BLaER1 (cell line): Measurements from ENCODE around the gene ZNF485.

Source experiments
- H3K27ac ChIP-seq: shearing (Covaris generic); formaldehyde crosslinking; 2 replicates; pipeline ENCODE4 v1.8.1; 2022
- H3K27me3 ChIP-seq: shearing (Covaris generic); formaldehyde crosslinking; 2 replicates; pipeline ENCODE4 v1.8.1; 2022
- H3K36me3 ChIP-seq: shearing (Covaris generic); formaldehyde crosslinking; 2 replicates; pipeline ENCODE4 v1.8.1; 2022
- H3K4me1 ChIP-seq: shearing (Covaris generic); formaldehyde crosslinking; 2 replicates; pipeline ENCODE4 v1.8.1; 2022
- H3K4me2 ChIP-seq: shearing (Covaris generic); formaldehyde crosslinking; 2 replicates; pipeline ENCODE4 v1.8.1; 2022
- H3K4me3 ChIP-seq: shearing (Covaris generic); formaldehyde crosslinking; 2 replicates; pipeline ENCODE4 v1.8.1; 2022
- H3K9ac ChIP-seq: shearing (Covaris generic); formaldehyde crosslinking; 2 replicates; pipeline ENCODE4 v1.8.1; 2022
- H3K9me3 ChIP-seq: shearing (Covaris generic); formaldehyde crosslinking; 2 replicates; pipeline ENCODE4 v1.8.1; 2022
- H4K20me1 ChIP-seq: shearing (Covaris generic); formaldehyde crosslinking; 2 replicates; pipeline ENCODE4 v1.8.1; 2022
- Cebpa-rat ChIP-seq: shearing (Covaris generic); IDR thresholded peaks from 2 replicates; pipeline ENCODE4 v1.8.1; 2022

The ZNF485 gene

DNA sequence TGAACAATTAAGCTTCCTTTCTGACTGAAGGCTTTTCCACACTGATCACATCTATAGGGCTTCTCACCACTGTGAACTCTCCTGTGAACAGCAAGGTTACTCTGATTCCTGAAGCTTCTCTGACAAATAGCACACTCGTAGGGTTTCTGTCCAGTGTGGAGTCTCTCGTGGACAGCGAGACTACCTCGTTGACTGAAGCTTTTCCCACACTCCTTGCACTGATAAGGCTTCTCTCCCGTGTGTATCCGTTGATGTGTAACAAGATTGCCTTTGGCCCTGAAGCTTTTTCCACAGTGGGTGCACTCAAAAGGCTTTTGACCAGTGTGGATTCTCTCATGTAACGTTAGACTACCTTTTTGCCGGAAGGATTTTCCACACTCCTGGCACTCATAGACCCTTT, 38.0 kb downstream of the ZNF485 start:
- Histone ChIP-seq H4K20me1 (no peaks in the 10 kb centered on the region), H3K4me3 (peak overlapping the region; percentile 56), H3K27me3 (peaks cover 7% of the 10 kb centered on the region; the same call in 1 of the 2 replicates), H3K36me3 (peaks cover 65% of the 10 kb centered on the region), H3K9ac (no peak overlapping the region), H3K9me3 (peaks cover 86% of the 10 kb centered on the region), H3K4me1 (peaks cover 9% of the 10 kb centered on the region), H3K27ac (no peak overlapping the region), H3K4me2 (no peak overlapping the region)
- TF ChIP-seq Cebpa-rat: no peak

- Histone ChIP-seq H4K20me1 (no peaks in the 10 kb centered on the region), H3K36me3 (peaks cover 65% of the 10 kb centered on the region), H3K27me3 (peaks cover 7% of the 10 kb centered on the region; the same call in 1 of the 2 replicates), H3K4me3 (peak overlapping the region; percentile 91), H3K4me1 (peaks cover 14% of the 10 kb centered on the region), H3K27ac (no peak overlapping the region), H3K9ac (no peak overlapping the region), H3K4me2 (no peak overlapping the region), H3K9me3 (peaks cover 74% of the 10 kb centered on the region)
- no peak for TF ChIP-seq Cebpa-rat
Observed at GRCh38 chr10:43645866-43646265, 39.6 kb downstream of the ZNF485 start.

DNA sequence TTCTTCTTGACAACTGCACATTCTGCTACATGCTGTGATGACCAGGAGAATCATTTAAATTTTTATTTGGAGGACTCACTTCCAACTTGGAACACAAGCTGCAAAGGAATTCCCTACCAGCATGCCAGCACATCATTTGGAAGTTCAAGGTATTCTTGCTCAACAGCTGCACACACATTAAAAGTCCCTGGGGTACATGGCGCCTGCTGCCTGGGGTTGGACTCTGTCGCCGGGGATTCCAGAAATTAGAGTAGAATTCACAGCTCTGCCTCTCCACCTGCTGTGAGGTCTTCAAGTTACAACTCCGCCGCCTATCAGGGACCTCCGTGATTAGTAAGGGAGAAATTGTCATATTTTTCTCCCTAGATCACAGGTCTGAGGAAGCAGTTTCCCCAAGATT, 41.3 kb downstream of the ZNF485 start:
- TF ChIP-seq Cebpa-rat: no peak
- H3K9me3 ChIP-seq: peaks cover 57% of the 10 kb centered on the region
- peak overlapping the region; percentile 76 for H3K4me2 ChIP-seq
- H3K4me1 ChIP-seq: peaks cover 14% of the 10 kb centered on the region
- H3K36me3 ChIP-seq: peaks cover 52% of the 10 kb centered on the region
- peak overlapping the region; percentile 100; the same call in 1 of the 2 replicates for H3K27ac ChIP-seq
- H4K20me1 ChIP-seq: no peaks in the 10 kb centered on the region
- no peak overlapping the region for H3K9ac ChIP-seq
- H3K27me3 ChIP-seq: peaks cover 7% of the 10 kb centered on the region; the same call in 1 of the 2 replicates
- peak overlapping the region; percentile 91 for H3K4me3 ChIP-seq

DNA sequence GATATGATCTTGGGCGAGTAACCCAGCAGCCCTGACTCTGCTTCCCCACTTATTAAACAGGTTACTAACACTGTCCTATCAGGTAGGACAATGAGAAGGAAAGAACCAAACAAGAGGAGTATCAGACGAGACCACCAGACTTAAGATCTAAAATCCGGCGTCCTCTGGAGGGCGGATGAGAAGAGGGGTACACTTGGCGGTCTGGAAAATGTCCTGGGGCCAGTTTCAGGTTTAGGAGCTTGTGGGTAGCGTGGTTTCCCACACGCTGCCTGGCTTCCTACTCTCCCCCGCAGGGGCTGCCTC, 41.8 kb downstream of the ZNF485 start:
- Histone ChIP-seq H3K4me3 (peak overlapping the region; percentile 91), H3K27ac (peak overlapping the region; percentile 100), H3K9me3 (peaks cover 52% of the 10 kb centered on the region), H3K27me3 (peaks cover 7% of the 10 kb centered on the region; the same call in 1 of the 2 replicates), H3K36me3 (peaks cover 47% of the 10 kb centered on the region), H3K4me1 (peaks cover 14% of the 10 kb centered on the region), H3K9ac (peak overlapping the region; percentile 99), H3K4me2 (peak overlapping the region; percentile 76), H4K20me1 (no peaks in the 10 kb centered on the region)
- no peak for TF ChIP-seq Cebpa-rat

DNA sequence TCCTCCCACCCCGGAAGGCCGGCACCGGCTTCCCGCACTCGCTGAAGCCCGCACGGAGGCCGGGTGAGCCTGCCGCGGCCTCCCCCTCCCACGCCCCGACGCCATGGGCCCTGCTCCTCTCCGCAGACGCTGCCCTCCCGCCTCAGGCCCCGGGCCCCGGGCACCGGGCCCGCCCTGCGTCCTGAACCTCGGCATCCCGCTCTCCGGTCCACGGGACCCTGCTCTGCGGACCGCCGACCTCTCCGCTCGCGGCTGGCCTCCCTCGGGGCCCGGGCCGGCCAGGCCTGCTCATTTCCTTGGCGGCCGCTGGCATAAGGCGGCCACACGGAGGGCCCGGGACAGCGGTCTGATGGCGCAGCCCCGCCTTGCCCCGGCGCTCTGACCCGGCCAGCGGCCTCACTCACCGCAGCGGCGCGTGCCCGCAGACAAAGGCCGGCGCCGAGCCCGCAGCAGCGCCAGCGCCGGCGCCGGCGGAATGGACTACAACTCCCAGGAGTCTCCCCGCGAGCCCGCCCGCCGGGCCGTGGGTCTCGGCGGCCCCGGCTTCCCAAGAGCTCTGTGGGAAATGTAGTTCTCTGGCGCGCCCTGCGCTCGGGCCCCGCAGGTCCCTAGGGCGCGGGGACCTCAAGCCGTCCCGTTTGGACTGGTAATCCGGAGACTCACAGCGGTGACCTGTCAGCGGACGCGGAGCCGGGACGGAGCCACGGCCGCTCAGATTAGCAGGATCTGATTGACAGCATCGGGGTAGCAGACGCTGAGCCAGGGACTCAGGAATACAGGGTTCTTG, 42.4 kb downstream of the ZNF485 start, which contains the start of gene ZNF32:
Gene ZNF32 (minus strand): TSS at position 484 of the 787 bp plus-strand sequence. CDS start 2,748 bp downstream, outside the sequence.
- no peak for TF ChIP-seq Cebpa-rat
- peaks cover 41% of the 10 kb centered on the region for H3K36me3 ChIP-seq
- peaks cover 47% of the 10 kb centered on the region for H3K9me3 ChIP-seq
- peak within 1 kb of the TSS; percentile 99 for H3K9ac ChIP-seq
- peak within 1 kb of the TSS; percentile 91 for H3K4me3 ChIP-seq
- peaks cover 14% of the 10 kb centered on the region for H3K4me1 ChIP-seq
- peak within 1 kb of the TSS; percentile 100 for H3K27ac ChIP-seq
- peak within 1 kb of the TSS; percentile 76 for H3K4me2 ChIP-seq
- no peaks in the 10 kb centered on the region for H4K20me1 ChIP-seq
- peaks cover 7% of the 10 kb centered on the region; the same call in 1 of the 2 replicates for H3K27me3 ChIP-seq

- peaks cover 4% of the 10 kb centered on the region; the same call in 1 of the 2 replicates for H3K27me3 ChIP-seq
- peaks cover 14% of the 10 kb centered on the region for H3K4me1 ChIP-seq
- peak overlapping the region; percentile 99 for H3K9ac ChIP-seq
- no peaks in the 10 kb centered on the region for H4K20me1 ChIP-seq
- H3K4me3 ChIP-seq: peak overlapping the region; percentile 91
- H3K27ac ChIP-seq: peak overlapping the region; percentile 100
- peaks cover 36% of the 10 kb centered on the region for H3K36me3 ChIP-seq
- no peak for TF ChIP-seq Cebpa-rat
- H3K9me3 ChIP-seq: peaks cover 41% of the 10 kb centered on the region
- H3K4me2 ChIP-seq: peak overlapping the region; percentile 76
Observed at GRCh38 chr10:43649185-43649523, 42.9 kb downstream of the ZNF485 start.

DNA sequence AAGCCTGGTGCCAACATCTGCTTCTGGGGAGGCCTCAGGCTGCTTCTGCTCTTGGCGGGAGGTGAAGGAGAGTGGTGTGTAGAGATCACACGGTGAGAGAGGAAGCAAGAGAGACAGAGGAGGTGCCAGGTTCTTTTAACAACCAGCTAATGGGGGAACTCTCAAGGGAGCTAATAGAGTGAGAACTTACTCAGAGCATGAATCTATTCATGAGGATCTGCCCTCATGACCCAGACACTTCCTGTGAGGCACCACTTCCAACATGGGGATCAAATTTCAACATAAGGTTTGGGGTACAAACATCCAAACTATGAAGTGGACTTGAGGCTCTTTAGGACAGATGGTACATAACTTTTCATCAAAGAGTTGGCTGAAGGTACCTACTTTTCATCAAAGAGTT, 47.5 kb downstream of the ZNF485 start:
- Histone ChIP-seq H3K27me3 (no peaks in the 10 kb centered on the region), H3K36me3 (no peaks in the 10 kb centered on the region), H3K9me3 (no peaks in the 10 kb centered on the region), H3K4me3 (no peak overlapping the region), H3K9ac (no peak overlapping the region), H3K4me1 (peaks cover 9% of the 10 kb centered on the region; the same call in 1 of the 2 replicates), H4K20me1 (no peaks in the 10 kb centered on the region), H3K4me2 (peak overlapping the region; percentile 4; the same call in 1 of the 2 replicates), H3K27ac (no peak overlapping the region)
- no peak for TF ChIP-seq Cebpa-rat

GRCh38 chr10:43655311-43655710, 49.1 kb downstream of the ZNF485 start:
- no peak overlapping the region for H3K27ac ChIP-seq
- no peaks in the 10 kb centered on the region for H3K27me3 ChIP-seq
- H3K9me3 ChIP-seq: no peaks in the 10 kb centered on the region
- H3K4me2 ChIP-seq: no peak overlapping the region
- H3K9ac ChIP-seq: no peak overlapping the region
- no peak for TF ChIP-seq Cebpa-rat
- no peaks in the 10 kb centered on the region for H3K36me3 ChIP-seq
- H3K4me3 ChIP-seq: no peak overlapping the region
- H4K20me1 ChIP-seq: no peaks in the 10 kb centered on the region
- H3K4me1 ChIP-seq: no peaks in the 10 kb centered on the region

GRCh38 chr10:43658227-43658626, 52.0 kb downstream of the ZNF485 start:
- H3K36me3 ChIP-seq: no peaks in the 10 kb centered on the region
- no peaks in the 10 kb centered on the region for H4K20me1 ChIP-seq
- no peaks in the 10 kb centered on the region for H3K4me1 ChIP-seq
- no peak overlapping the region for H3K9ac ChIP-seq
- H3K27me3 ChIP-seq: no peaks in the 10 kb centered on the region
- no peak overlapping the region for H3K4me3 ChIP-seq
- H3K4me2 ChIP-seq: no peak overlapping the region
- no peak overlapping the region for H3K27ac ChIP-seq
- TF ChIP-seq Cebpa-rat: no peak
- no peaks in the 10 kb centered on the region for H3K9me3 ChIP-seq

DNA sequence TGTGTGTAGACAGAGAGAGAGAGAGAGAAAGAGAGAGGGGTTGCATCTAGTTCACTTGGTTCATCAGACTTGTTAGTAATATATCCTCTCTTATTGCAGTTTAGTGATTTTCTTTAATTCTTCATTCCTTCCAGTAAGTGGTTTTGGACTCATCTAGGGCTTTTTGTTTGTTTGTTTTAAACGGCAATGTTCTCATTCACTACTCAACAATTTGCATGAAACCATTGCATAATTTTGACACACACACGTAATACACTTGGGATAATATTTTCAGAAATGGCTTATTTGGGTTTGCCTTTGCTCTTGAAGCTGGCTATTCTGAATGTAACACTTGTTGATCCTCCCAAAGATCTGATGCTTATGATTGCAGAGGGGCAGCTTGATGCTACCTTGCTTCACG, 58.8 kb downstream of the ZNF485 start:
- Histone ChIP-seq H3K4me1 (peaks cover 22% of the 10 kb centered on the region), H4K20me1 (no peaks in the 10 kb centered on the region), H3K4me3 (no peak overlapping the region), H3K36me3 (no peaks in the 10 kb centered on the region), H3K9ac (no peak overlapping the region), H3K27me3 (0 out of 2 replicates have a peak, but pooled peaks cover 3% of the 10 kb centered on the region), H3K27ac (no peak overlapping the region), H3K4me2 (no peak overlapping the region), H3K9me3 (0 out of 2 replicates have a peak, but pooled peaks cover 9% of the 10 kb centered on the region)
- no peak for TF ChIP-seq Cebpa-rat
